ENCODE measurements around the gene MED13L.

GRCh38 chr12:115988625-115989563, 288.6 kb downstream of the MED13L start:
- TF ChIP-seq CTCF (conservative IDR thresholded peaks at IDR 0.05 in 1 of 2, IDR thresholded peaks at IDR 0.05 in 1 of 2; ENCODE audit: low read depth in 1 of 2, low read length in 2 of 2) (no peak), EZH2 (IDR thresholded peaks at IDR 0.05; ENCODE audit: low read length, missing control alignments) (no peak)
